ENCODE measurements around the gene SDCCAG8.

Gene SDCCAG8

DNA sequence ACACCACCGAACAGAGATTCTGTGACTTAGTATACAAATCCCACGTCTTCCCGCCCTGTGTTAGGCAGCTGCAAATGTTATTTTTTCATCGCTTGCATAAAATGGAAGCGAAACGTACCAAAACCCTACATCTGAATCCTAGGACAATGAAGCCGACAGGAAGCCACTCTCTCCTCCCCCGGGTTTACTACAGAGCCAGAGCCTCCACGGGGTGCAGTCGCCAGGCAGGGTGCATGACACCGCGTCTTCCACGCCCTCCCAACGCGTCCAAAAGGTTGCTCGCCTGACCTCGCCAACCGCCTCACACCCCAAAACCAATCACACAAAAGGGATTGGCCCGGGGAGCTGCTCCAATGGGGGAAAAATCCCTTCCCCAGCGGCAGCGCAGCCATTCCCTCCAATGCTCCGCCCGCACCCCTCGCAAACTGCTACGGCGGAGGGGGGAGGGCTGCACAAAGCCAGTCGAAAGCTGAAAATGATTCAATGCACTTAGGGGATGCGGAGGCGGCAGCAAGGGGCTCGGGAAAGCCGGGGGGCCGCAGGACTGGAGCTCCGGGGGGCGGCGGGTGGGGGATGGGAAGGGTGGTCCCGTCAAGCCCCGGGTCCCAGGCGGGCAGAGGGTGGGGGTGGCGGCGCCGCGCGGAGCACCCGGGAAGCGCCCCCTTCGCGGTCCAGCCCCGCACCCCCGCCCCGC is 1.5 kb upstream of the SDCCAG8 start:
- DNase-seq: peak; percentile 33 to 75 (median 49)

DNA sequence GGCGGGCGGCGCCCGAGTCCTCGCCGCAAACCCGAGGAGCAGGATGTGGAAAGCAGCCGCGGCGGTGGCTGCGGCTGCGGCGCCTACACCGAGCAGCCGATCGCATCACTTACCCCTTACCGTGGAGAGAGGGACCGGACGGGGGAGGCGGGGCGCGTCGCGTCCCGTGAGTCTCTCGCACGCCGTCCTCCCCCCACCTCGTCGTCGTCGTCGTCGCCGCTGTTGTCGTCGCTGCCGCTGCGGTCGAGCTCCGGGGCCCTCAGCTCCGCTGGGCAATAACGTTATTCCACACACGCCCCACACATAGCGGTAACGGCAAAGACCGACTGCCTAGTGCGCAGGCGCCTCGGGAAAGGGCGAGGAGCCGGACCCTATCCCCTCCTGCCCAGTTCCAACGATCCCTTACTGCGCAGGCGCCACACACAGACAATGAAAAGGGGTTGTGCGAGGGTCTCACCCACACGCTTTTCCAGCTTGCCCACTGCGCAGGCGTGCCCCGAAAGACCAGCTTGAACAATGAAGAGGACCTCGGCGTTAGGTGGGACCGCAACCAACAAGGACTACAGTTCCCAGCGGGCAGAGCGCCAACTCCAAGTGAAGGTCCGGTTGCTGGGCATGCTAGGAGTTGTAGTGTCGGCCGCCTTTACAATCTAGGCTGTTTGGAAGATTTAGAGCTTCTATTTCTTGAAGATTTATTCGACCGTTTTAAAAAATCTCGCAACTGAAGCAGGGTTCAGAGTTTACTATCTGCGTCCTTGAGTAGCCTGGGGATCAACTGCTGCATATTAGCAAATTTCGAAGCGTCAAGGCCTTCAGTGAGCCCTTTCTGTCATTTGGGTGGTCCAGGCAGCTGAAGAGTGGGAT is 682 bp upstream of the SDCCAG8 start, which contains the start of gene CEP170:
Gene CEP170, minus strand, starts transcription at position 355 of the 864 bp plus-strand sequence. CDS start 30,001 bp downstream, outside the sequence.
- peak; percentile 70 to 96 (median 88) for DNase-seq

DNA sequence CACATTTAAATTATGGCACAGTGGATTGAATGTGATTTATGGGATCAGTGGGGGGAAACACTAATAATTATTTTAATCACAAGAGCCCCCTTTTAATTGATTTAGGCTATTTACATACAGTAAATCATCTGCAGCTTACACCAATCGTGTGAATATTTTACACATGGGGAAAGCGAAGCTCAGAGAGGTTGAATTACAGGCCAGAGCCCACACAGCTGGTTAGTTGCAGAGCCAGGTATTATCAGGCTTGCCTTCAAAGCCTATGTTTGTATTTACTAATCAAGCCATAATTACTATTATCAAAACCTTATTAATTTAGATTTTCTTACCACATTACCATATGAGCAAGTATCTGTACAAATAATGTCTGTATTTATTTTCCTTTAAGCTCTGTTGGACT is 749 bp downstream of the SDCCAG8 start:
- no peak for DNase-seq

DNA sequence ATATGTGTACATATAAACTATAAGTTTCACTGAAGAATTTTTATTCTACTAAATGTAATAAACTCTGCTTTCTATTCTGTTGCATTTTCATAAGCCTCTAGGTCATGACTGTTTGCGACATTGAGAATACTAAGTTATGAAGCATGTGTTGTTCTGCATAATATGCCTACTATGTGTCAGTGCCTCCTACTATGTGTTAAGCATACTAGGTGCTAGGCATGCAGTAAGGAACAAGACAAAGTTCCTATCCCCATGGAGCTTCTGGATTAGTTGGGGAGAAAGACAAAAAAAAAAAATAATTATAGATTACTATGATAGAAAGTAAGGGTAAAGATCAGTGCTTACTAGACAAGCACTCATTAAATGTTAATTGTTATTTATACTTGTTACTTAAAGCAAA is 1.3 kb downstream of the SDCCAG8 start:
- no peak for DNase-seq

DNA sequence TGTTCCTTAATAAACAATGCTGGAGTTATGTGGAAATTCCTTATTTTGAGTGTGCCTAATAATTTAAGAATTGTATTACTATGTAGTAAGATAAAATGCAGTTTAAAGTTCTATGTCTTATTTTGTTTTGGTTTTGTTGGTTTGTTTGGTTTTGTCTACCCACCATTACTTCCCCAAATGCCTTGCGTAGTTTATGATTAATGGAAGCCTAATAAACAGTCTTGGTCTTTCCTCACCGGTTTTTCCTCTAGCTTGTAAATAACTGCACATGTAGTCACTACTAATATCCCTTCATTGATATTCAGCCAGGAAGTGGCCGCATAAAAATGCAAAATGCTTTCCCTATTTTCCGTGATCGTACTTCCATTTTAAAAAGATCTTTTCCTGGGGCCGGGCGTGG is 2.9 kb downstream of the SDCCAG8 start:
- no peak for DNase-seq

DNA sequence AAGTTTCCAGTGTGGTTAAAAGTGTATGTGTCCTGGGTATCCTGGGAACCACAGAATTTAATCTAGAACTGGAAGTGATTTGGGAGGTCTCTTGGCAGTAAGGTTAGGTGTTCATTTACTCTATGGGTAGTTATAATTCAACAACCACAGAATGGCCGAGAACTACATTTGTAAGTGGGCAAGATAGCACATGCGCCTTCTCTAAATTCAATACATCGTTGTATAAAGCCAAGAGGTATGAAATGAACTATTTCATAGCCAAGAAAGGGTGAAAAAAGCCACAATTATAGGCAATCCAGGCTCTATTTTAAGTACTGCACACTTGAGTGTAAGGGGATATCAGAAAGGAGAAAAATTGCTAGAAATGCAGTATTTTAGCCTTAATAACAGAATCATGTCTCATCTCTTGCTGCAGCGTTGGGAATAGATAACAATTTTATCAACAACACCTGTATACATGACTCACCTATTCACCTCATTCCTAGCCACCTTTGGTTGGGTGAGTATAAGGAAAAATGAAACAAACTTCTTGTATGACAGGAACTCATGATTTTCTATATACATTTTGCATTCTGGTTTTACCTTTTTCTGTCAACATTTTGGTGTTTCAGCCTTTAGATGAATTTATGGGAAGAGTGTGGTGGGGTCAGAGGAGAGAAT is 4.5 kb downstream of the SDCCAG8 start:
- DNase-seq: no peak

DNA sequence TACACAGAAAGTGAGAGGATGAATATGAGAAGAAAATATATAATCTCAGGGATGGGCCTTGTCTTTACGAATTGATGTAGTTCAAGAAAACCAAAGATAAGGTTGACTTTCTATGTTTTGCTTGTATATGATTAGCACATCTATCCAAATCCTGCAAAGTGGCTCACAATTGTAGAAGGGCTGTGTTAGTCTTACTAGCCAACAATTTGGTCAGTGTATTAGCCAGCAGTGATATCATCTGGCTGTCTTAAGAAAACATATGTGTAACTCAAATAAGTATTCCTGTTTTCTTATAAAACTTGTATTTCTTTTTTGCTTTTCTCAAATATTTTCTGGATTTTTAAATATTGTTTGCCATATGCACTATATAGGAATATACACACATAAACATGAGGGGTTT is 5.5 kb downstream of the SDCCAG8 start:
- no peak for DNase-seq

DNA sequence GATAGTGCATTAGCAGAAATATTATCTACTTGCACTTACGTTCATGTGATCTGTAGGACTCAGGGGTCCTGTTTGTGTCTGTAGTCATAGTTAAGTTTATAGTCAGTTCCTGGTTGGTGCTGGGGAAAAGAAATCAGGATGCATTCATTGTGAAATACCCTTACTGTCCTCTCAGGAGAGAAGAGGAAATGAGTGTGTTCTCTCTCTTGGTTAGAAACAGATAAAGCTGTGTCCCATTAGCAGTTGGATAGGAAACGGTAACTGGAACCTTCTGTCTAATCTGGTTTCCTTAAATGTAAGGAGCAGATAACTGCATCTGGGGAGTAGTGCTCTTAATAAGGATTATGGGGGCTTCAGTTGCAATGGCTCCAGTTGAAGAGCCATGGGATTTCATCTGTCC is 8.9 kb downstream of the SDCCAG8 start:
- no peak for DNase-seq

DNA sequence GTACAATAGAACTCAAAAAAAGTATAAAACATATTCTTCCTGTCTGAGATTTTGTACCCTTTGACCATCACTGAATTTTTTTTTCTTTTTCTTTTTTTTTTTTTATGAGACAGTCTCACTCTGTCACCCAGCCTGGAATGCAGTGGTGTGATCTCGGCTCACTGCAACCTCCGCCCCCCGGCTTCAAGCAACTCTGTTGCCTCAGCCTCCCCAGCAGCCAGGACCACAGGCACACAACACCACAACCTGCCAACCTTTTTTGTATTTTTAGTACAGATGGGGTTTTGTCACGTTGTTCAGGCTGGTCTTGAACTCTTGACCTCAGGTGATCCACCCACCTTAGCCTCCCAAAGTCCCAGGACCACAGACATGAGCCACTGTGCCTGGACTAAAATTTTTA is 10.4 kb downstream of the SDCCAG8 start:
- no peak for DNase-seq

DNA sequence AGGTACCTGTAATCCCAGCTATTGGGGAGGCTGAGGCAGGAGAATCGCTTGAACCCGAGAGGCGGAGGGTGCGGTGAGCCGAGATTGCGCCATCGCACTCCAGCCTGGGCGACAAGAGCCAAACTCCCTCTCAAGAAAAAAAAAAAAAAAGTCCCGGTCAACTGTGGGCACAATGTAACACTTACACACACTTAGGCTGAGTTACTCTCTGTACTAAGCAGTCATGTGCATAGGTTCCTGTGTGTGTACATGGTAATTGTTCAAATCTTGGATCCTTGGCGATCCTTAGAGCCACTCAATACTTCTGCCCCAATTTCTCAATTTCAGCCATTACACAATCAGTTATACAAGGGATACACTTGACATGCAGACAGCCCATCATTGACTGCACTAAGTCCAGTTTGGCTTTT is 11.6 kb downstream of the SDCCAG8 start:
- DNase-seq: no peak

DNA sequence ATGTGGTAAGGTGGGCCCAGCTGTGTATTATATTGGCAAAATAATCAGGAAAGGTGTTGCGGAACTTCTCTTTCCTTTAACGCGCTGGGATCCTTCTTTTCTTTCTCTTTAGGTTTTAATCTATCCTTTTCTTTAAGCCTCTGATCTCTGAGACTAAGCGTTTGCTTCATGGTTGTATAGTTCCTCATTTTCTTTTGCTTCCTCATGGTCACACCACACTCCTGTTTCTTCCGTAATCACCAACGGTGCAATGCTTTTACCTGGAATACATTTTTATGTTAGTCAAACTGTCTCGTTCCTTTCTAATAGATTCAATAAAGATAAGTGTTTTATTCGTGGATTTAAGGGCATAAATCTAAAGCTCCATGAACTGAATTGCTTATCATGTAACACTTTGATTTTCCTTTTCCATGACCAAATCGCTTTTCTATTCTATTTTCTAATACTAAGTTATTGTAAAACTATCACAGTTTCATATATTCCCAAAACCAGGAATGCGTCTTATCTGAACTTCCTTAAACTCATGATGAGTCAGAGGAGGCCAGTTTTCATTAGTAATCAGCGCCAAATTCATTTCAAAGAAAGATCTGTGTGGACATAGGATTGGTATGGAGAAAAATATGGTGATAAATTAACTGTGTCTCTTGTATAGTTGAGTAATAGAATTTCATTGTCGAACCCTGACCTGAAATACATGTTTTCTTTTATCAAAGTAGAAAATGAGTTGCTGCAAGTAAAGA is 12.2 kb downstream of the SDCCAG8 start:
- DNase-seq: no peak

DNA sequence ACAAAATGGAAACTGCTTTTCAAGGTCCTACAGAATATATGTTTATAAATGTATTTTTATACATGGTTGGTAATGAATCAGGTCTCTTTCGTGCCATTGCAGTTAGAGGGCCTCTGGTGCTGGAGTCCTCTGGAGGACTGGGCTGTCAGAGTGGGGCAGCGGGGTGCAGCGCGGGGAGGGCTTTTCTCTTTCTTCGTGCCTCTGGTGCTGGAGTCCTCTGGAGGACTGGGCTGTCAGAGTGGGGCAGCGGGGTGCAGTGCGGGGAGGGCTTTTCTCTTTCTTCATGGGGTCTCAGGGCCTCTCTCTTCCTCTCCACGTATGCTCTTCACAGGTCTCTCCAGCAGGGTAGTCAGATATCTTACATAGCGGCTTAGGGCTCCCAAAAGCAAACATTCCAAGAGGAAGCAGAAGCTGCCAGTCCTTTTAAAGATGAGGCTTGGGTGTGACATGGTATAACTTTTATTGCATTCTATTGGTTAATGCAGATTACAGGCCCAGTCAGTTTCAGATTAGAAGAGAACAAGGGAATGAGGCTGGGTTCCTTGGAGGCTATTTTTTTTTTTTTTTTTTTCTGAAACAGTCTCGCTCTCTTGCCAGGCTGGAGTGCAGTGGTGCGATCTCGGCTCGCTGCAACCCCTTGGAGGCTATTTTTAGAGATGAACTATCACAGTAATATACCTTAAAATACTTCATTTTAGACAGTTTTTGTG is 13.1 kb downstream of the SDCCAG8 start:
- DNase-seq: no peak

DNA sequence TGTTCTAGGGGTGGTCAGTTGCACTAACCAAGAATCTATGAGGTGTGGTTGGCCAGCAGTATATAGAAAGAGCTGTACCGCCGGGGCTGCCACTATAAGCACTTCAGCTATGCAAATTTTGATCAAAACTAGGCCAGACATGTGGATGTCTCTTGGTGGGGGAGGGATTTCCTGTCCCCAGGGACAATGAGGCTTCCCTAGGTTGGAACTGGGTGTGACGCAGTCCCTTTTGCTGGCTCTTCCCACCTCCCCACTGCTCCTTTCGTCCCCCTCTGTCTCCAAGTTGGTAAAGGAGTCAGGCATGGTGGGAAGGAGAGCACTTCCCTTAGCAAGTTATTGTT is 13.6 kb downstream of the SDCCAG8 start:
- DNase-seq: no peak

DNA sequence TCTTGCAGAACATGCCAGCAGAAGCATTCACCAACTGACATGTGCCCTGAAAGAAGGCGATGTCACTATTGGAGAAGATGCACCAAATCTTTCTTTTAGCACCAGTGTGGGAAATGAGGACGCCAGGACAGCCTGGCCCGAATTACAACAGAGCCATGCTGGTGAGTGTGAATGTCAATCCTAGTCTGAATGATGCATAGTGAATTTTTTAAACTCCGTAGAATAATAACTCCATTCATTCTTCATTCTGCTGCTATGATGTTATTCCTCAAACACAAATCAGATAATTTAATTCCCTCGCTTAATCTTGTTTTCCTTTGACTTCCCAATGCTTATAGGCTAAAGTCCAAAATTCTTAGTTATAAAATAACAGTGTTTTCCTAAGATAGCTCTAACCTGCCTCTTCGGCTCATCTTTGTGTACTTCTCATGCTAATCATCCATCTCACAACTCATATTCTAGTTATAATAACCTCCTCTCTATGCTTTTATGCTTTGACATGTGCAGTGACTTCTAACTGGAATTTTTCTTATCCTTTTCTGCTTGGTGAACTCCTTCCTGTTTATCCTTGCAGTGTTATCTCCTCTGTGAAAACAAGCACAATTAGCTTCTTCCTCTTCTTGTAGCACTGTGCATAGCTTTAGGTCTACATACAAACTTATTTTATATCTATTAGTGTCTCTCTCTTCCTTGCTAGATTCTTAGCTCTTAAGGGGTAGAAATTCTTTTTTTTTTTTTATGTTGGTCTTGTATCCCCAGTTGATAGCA is 14.4 kb downstream of the SDCCAG8 start:
- DNase-seq: no peak

DNA sequence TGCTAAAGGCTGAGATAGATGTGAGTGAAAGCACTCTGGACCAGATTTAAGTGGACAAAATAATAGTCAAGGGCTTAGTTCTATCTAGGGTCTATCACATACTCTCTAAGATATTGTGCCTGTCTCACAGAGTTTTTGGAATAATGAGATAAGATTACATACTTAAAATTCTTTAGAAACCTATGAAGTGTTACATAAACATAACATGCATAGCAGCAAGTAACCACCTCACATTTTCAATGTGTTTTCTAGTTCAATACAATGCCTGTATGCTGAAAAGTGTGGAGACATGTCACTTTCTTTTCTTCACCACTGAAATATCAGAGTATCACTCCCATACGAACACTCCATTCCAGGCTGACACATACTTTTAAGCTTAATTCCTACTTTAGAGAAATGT is 16.2 kb downstream of the SDCCAG8 start:
- DNase-seq: no peak

DNA sequence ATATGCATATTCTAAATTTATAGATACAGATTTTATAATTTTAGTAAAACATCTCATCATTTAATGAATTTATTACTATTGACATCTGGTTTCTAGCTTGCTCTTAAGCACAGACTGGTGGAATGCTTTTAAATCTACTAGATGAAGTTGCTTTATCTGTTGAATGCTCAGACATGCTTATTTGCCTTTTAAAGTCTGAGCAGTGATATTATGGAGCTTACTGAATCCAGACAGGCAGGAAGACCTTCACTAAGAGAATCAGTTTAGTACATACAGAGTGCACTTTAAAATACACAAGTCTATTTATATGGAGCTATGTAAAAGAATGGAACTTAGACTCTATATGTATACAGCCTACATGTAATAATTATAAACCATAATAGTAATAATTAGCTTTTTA is 16.6 kb downstream of the SDCCAG8 start:
- no peak for DNase-seq

DNA sequence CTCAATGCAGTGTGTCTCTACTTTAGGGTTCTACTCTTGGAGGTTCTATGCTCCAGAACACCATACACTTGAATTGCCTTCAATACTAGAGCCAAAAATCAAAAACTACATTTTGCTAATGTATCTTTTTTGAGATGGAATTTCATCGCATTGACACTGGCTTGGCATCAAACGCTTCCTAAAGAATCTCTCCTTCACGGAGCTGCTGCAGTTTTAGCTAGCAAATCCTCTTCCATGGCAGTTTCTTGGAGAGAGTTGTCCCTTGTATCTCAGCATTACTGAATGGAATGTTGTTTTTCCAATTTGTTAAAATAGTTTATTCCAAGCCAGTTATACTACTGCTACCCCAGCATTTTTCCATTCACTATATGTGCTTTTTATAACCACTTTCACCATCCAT is 17.7 kb downstream of the SDCCAG8 start:
- DNase-seq: no peak

DNA sequence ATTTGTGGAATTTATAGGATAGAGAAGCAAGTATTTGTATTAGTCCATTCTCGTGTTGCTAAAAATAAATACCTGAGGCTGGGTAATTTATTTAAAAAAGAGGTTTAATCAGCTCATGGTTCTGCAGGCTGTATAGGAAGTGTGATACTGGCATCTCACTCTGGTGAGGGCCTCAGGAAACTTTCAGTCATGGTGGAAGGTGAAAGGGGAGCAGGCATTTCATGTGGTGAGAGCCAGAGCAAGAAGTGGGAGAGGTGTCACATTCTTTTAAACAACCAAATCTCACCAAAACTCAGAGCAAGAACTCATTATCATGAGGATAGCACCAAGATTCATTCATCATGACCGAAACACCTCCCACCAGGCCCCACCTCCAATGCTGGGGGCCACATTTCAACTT is 18.1 kb downstream of the SDCCAG8 start:
- no peak for DNase-seq

DNA sequence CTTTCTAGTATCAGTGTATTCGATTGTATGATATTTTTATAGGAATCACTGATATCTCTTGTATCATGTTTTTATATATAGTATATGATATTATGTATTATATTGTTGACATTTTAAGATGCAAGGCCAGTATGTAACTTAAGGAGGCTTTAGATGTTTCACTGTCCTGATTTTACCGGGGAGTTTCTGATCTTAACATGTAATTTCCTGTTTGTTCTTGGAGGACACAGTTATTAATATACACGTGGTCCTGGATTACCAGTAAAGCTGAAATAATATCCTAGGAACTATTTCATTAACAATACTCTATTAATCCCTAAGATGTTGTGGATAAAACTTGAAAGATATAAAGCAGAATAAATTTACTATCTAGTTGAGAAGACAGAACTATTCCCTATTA is 19.5 kb downstream of the SDCCAG8 start:
- DNase-seq: no peak

DNA sequence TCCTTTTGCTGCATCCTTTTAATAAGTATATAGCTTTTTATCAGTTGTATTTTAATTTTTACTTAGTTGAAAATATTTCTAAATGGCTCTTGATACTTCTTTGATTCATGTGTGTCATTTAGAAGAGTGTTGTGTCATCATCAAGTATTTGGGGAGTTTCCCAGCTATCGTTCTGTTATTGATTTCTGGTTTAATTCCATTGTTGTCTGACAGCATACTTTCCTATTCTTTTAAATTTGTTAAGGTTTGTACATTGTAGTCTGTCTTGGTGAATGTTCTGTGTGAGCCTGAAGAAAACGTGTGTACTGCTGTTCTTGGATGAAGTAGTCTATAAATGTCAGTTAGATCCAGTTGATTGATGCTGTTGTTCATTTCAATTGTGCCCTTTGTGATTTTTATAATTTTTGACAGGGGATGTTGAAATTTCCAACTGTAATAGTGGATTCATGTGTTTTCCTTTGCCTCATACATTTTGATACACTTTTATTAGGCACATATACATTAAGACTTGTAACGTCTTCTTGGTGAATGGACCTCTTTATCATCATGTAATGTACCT is 24.8 kb downstream of the SDCCAG8 start:
- DNase-seq: no peak

DNA sequence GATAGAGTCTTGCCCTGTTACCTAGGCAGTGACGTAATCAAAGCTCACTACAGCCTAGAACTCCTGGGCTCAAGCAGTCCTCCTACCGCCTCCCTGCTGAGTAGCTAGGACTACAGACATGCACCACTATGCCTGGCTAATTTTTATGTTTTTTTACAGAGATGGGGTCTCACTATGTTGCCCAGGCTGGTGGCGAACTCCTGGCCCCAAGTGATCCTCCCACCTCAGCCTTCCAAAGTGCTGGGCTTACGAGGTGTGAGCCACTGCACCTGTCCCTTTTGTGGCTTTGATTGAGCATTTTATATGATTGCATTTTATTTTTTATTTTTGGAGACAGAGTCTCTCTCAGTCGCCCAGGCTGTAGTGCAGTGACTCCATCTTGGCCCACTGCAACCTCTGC is 25.8 kb downstream of the SDCCAG8 start:
- no peak for DNase-seq

Data from T-helper 2 cell (primary cell).